HepG2 (cell line): ENCODE measurements around the gene EPB41L2. TPM values are rescaled to one million over a fixed set of nuclear protein-coding genes. Genes with fewer than 3 reads are reported as not detected.

Experiments used
- ARID5B ChIP-seq: IDR thresholded peaks from 2 replicates; pipeline ENCODE4 v1.4.0; 2020; ENCODE audit warnings: mild to moderate bottlenecking, missing genetic modification reagents
- ARNT2 ChIP-seq: sonication (generic); formaldehyde crosslinking; IDR thresholded peaks from 2 replicates; pipeline ENCODE4 v1.8.0; 2022; ENCODE audit warnings: mild to moderate bottlenecking, low read depth, missing genetic modification reagents, moderate library complexity
- BRD4 ChIP-seq: sonication (generic); formaldehyde crosslinking; IDR thresholded peaks from 2 replicates; pipeline ENCODE4 v1.4.0; 2020; ENCODE audit warnings: missing genetic modification reagents
- CEBPG ChIP-seq: IDR thresholded peaks from 2 replicates; pipeline ENCODE4 v1.6.1; 2016
- CREB3 ChIP-seq: sonication (generic); formaldehyde crosslinking; IDR thresholded peaks from 2 replicates; pipeline ENCODE4 v1.5.0; 2020; ENCODE audit warnings: missing genetic modification reagents
- ELF3 ChIP-seq: IDR thresholded peaks from 2 replicates; pipeline ENCODE4 v1.6.1; 2016; ENCODE audit warnings: missing genetic modification reagents, missing compliant biosample characterization
- GABPB1 ChIP-seq: IDR thresholded peaks from 2 replicates; pipeline ENCODE4 v1.6.1; 2016; ENCODE audit warnings: mild to moderate bottlenecking, missing genetic modification reagents, moderate library complexity, missing compliant biosample characterization
- HHEX ChIP-seq: IDR thresholded peaks from 2 replicates; pipeline ENCODE4 v1.6.1; 2016; ENCODE audit warnings: control low read depth
- IKZF4 ChIP-seq: sonication (generic); formaldehyde crosslinking; IDR thresholded peaks from 2 replicates; pipeline ENCODE4 v1.5.1; 2020; ENCODE audit warnings: borderline replicate concordance, mild to moderate bottlenecking, low read depth, missing genetic modification reagents; ENCODE audit errors: not compliant biosample characterization
- KLF6 ChIP-seq: IDR thresholded peaks from 2 replicates; pipeline ENCODE4 v1.8.0; 2016; ENCODE audit warnings: missing biosample characterization, missing genetic modification reagents
- MATR3 ChIP-seq: sonication (generic); formaldehyde crosslinking; IDR thresholded peaks from 2 replicates; pipeline ENCODE4 v1.4.0; 2020; ENCODE audit warnings: missing genetic modification reagents
- NR2F6 ChIP-seq, 2 experiments: IDR thresholded peaks; 2 replicates each; pipeline ENCODE4 v1.6.1; 2016; ENCODE audit warnings: antibody characterized with exemption in 1 of 2, mild to moderate bottlenecking in 1 of 2
- POLR2G ChIP-seq: fragments of 200-400 bp; formaldehyde crosslinking; IDR thresholded peaks from 2 replicates; pipeline ENCODE4 v1.6.1; 2018; ENCODE audit warnings: mild to moderate bottlenecking, low read depth, low read length, moderate library complexity
- RFX5 ChIP-seq: IDR thresholded peaks from 2 replicates; pipeline ENCODE4 v1.6.1; 2011; ENCODE audit warnings: low read depth, low read length, improper control_type of control experiment
- SETDB1 ChIP-seq: sonication (generic); formaldehyde crosslinking; IDR thresholded peaks from 2 replicates; pipeline ENCODE4 v1.5.1; 2020; ENCODE audit warnings: missing genetic modification reagents, mild to moderate bottlenecking, borderline replicate concordance
- TBX2 ChIP-seq: sonication (generic); formaldehyde crosslinking; IDR thresholded peaks from 2 replicates; pipeline ENCODE4 v1.5.0; 2020; ENCODE audit warnings: missing genetic modification reagents, mild to moderate bottlenecking, borderline replicate concordance
- WIZ ChIP-seq: sonication (generic); formaldehyde crosslinking; IDR thresholded peaks from 2 replicates; pipeline ENCODE4 v1.5.1; 2020; ENCODE audit warnings: mild to moderate bottlenecking, missing genetic modification reagents
- ZBTB42 ChIP-seq: sonication (generic); formaldehyde crosslinking; IDR thresholded peaks from 2 replicates; pipeline ENCODE4 v1.5.0; 2020; ENCODE audit warnings: mild to moderate bottlenecking, missing genetic modification reagents
- ZFP36L1 ChIP-seq: sonication (generic); formaldehyde crosslinking; IDR thresholded peaks from 2 replicates; pipeline ENCODE4 v1.8.0; 2022; ENCODE audit warnings: mild to moderate bottlenecking, missing genetic modification reagents, moderate library complexity
- ZFYVE20 ChIP-seq: sonication (generic); formaldehyde crosslinking; IDR thresholded peaks from 2 replicates; pipeline ENCODE4 v1.8.0; 2023; ENCODE audit warnings: low read depth, mild to moderate bottlenecking, moderate library complexity, missing genetic modification reagents, borderline replicate concordance
- ZNF530 ChIP-seq: sonication (generic); formaldehyde crosslinking; IDR thresholded peaks from 2 replicates; pipeline ENCODE4 v1.5.0; 2020; ENCODE audit warnings: low read depth, mild to moderate bottlenecking, missing genetic modification reagents
- ZNF629 ChIP-seq: sonication (generic); formaldehyde crosslinking; conservative IDR thresholded peaks from 2 replicates; pipeline ENCODE4 v1.5.0; 2020; ENCODE audit warnings: missing genetic modification reagents
- ZNF644 ChIP-seq: IDR thresholded peaks from 2 replicates; pipeline ENCODE4 v1.6.1; 2016; ENCODE audit warnings: low read depth
- ZNF770 ChIP-seq: sonication (generic); formaldehyde crosslinking; IDR thresholded peaks from 2 replicates; pipeline ENCODE4 v1.5.0; 2020; ENCODE audit warnings: mild to moderate bottlenecking, missing genetic modification reagents
- ZNF891 ChIP-seq: sonication (generic); formaldehyde crosslinking; IDR thresholded peaks from 2 replicates; pipeline ENCODE4 v1.5.0; 2020; ENCODE audit warnings: mild to moderate bottlenecking, missing genetic modification reagents
- polyA plus RNA-seq, 8 experiments: library from polyadenylated mRNA; depleted of rRNA in 3 of 8; stranded (reverse) in 7 of 8; unstranded in 1 of 8; fragments of >200 nt; fragmentation: Illumina TruSeq in 4 of 8; extraction: Trizol in 4 of 8; gene quantifications; 2 replicates each; pipeline versions ENCODE4 v1.2.1 to v1.2.3, GENCODE V29; 2011 to 2016; ENCODE audit warnings: low read depth in 4 of 8, missing spikeins in 1 of 8, mixed read lengths in 1 of 8; ENCODE audit not compliant: insufficient read depth in 1 of 8
- total RNA-seq, 5 experiments: library from RNA; depleted of rRNA; stranded (reverse); fragments of >200 nt; fragmentation: Illumina TruSeq; extraction: Trizol; gene quantifications; 2 replicates each; pipeline ENCODE4 v1.2.3, GENCODE V29; 2016; ENCODE audit warnings: low read depth in 1 of 5

EPB41L2 gene
- total and polyA plus RNA-seq, 2 of the 13 experiments (the other 11 are each of a cell fraction or from before 2014, with no cell fraction given), result 41.7 to 56.4 TPM

- peak; percentile 22; the same call in 1 of the 2 replicates for TF ChIP-seq ARID5B (CRISPR knock-in tag)
- no peak for TF ChIP-seq ZBTB42 (CRISPR knock-in tag)
- TF ChIP-seq ZNF891, result no peak
- peak; percentile 60 for TF ChIP-seq NR2F6 (IDR thresholded peaks at IDR 0.05)
- TF ChIP-seq NR2F6 (CRISPR knock-in tag; IDR thresholded peaks at IDR 0.05), result peak; percentile 68
- TF ChIP-seq IKZF4 (CRISPR knock-in tag), result no peak
- TF ChIP-seq ZFYVE20 (CRISPR knock-in tag), result no peak
- 0 out of 2 replicates have a peak, but pooled peaks have one; percentile 9 for TF ChIP-seq ZNF644 (CRISPR knock-in tag)
- peak; percentile 26; the same call in 1 of the 2 replicates for TF ChIP-seq TBX2 (CRISPR knock-in tag)
- no peak for TF ChIP-seq CEBPG (CRISPR knock-in tag)
- TF ChIP-seq ELF3 (CRISPR knock-in tag), result 0 out of 2 replicates have a peak, but pooled peaks have one; percentile 22
- TF ChIP-seq BRD4, result no peak
- TF ChIP-seq ZNF770, result peak; percentile 93
- no peak for TF ChIP-seq RFX5
- TF ChIP-seq ARNT2 (CRISPR knock-in tag), result 0 out of 2 replicates have a peak, but pooled peaks have one; percentile 29
- no peak for TF ChIP-seq POLR2G
- no peak for TF ChIP-seq ZNF530 (CRISPR knock-in tag)
- TF ChIP-seq WIZ (CRISPR knock-in tag), result no peak
- no peak for TF ChIP-seq SETDB1
- no peak for TF ChIP-seq ZNF629 (CRISPR knock-in tag)
- TF ChIP-seq GABPB1 (CRISPR knock-in tag), result no peak
- TF ChIP-seq CREB3 (CRISPR knock-in tag), result no peak
- TF ChIP-seq ZFP36L1 (CRISPR knock-in tag), result no peak
- TF ChIP-seq MATR3 (CRISPR knock-in tag), result no peak
- TF ChIP-seq HHEX (CRISPR knock-in tag), result 0 out of 2 replicates have a peak, but pooled peaks have one; percentile 39
- no peak for TF ChIP-seq KLF6 (CRISPR knock-in tag)
Observed at GRCh38 chr6:130824978-130825694, 237.9 kb downstream of the EPB41L2 start (continued).
